ENCODE measurements around the gene ZEB2.

ZEB2 gene

DNA sequence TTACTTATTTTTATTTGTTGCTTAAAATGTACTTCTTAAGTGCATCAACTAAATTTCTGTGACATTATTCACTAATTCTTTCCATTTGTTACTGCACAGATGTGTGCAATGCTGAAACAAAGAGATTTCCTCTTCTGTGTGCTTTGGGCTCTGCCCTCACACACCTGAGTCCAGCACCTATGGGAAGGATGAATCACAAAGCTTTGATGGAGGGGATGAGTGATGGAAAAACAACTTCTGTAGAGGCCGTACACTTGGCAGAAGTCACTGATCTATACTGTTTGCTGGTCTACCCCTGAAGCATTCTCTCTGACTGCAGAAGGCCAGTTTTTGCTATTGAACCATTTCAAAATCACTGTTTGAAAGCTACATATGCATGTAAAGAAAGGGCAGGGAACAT is 178.4 kb downstream of the ZEB2 start:
- no peaks in the 10 kb centered on the region for H3K27me3 ChIP-seq (replicated peaks)
- no peak overlapping the region for H3K4me3 ChIP-seq (ENCODE audit: low read depth, low read length)
- H3K27ac ChIP-seq, result no peak overlapping the region
- no peak for DNase-seq
- TF ChIP-seq, protein P1, sequence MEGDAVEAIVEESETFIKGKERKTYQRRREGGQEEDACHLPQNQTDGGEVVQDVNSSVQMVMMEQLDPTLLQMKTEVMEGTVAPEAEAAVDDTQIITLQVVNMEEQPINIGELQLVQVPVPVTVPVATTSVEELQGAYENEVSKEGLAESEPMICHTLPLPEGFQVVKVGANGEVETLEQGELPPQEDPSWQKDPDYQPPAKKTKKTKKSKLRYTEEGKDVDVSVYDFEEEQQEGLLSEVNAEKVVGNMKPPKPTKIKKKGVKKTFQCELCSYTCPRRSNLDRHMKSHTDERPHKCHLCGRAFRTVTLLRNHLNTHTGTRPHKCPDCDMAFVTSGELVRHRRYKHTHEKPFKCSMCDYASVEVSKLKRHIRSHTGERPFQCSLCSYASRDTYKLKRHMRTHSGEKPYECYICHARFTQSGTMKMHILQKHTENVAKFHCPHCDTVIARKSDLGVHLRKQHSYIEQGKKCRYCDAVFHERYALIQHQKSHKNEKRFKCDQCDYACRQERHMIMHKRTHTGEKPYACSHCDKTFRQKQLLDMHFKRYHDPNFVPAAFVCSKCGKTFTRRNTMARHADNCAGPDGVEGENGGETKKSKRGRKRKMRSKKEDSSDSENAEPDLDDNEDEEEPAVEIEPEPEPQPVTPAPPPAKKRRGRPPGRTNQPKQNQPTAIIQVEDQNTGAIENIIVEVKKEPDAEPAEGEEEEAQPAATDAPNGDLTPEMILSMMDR (IDR thresholded peaks at IDR 0.05; ENCODE audit: low read depth, low read length, missing control alignments), result no peak
- in situ Hi-C loops (cut with HindIII; ENCODE audit: low pct_ligation_motif_present, low sequenced_read_pairs), result no loop called here
- H3K36me3 ChIP-seq (replicated peaks), result no peaks in the 10 kb centered on the region

DNA sequence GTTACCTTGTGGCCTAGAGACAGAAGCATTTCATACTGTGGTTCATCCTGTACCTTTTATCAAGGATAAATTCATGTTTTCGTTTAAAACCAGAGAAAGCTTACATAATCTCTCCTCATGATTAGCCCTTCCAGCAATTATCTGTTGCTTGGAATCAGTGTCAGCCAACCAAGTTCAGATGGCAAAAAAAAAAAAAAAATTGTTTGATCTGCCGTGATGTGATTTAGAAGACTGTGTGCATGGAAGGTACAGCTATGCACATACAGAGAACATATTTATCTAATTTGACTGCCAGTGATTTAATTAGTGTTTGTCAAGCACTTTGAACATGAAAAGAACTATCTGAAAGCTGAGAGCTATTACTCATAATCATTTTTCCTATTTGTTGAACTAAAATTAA is 180.9 kb downstream of the ZEB2 start:
- Histone ChIP-seq H3K4me3 (ENCODE audit: low read depth, low read length) (no peak overlapping the region), H3K27ac (no peak overlapping the region), H3K27me3 (replicated peaks) (no peaks in the 10 kb centered on the region), H3K36me3 (replicated peaks) (no peaks in the 10 kb centered on the region)
- no peak for DNase-seq
- TF ChIP-seq, protein P1 (IDR thresholded peaks at IDR 0.05; ENCODE audit: low read depth, low read length, missing control alignments), result no peak
- in situ Hi-C loops (cut with HindIII; ENCODE audit: low pct_ligation_motif_present, low sequenced_read_pairs), result no loop called here

DNA sequence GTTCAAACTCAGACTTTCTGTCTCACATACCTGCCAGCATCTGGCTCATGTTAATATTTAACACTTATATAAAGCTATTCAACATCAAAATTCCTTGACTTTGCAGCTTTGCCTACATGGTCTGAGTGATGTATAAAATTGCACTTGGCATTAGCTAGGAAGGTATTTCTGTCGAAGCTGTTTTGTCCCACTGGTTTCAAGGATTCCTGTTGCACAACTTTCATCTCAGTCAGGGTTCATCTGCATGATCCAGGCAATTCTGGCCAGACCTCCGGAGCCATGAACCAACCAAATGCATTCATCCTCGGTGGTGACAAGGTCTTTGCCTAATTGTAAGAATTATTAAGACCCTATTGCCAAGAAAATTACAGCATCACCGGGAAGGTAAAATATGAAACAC is 185.4 kb downstream of the ZEB2 start:
- TF ChIP-seq, protein P1 (IDR thresholded peaks at IDR 0.05; ENCODE audit: low read depth, low read length, missing control alignments), result no peak
- Histone ChIP-seq H3K27ac (no peak overlapping the region), H3K4me3 (ENCODE audit: low read depth, low read length) (no peak overlapping the region), H3K27me3 (replicated peaks) (no peaks in the 10 kb centered on the region), H3K36me3 (replicated peaks) (no peaks in the 10 kb centered on the region)
- DNase-seq, result no peak
- in situ Hi-C loops (cut with HindIII; ENCODE audit: low pct_ligation_motif_present, low sequenced_read_pairs), result no loop called here

All from brain microvascular endothelial cell (primary cell).